Mucosa of stomach (tissue), 1 donor: Measurements from ENCODE around the gene SFXN5.
"Not testable (repeated sequence)": the region's sequence is repeated elsewhere in the genome, so short reads cannot be mapped to it uniquely, and the experiment has no call there.

Experiments
- H3K27me3 ChIP-seq: one replicate; pipeline ENCODE4 v1.7.0; 2013; ENCODE audit warnings: mild to moderate bottlenecking, low read length; ENCODE audit not compliant: control insufficient read depth, insufficient read depth
- H3K36me3 ChIP-seq: one replicate; pipeline ENCODE4 v1.7.0; 2013; ENCODE audit warnings: low read length; ENCODE audit not compliant: control insufficient read depth, insufficient read depth
- H3K4me1 ChIP-seq: one replicate; pipeline ENCODE4 v1.7.0; 2013; ENCODE audit warnings: mild to moderate bottlenecking, low read length; ENCODE audit not compliant: control insufficient read depth, insufficient read depth
- H3K4me3 ChIP-seq: one replicate; pipeline ENCODE4 v1.7.0; 2013; ENCODE audit warnings: low read length
- H3K9ac ChIP-seq: one replicate; pipeline ENCODE4 v1.7.0; 2013; ENCODE audit warnings: mild to moderate bottlenecking, low read length, moderate library complexity
- H3K9me3 ChIP-seq: one replicate; pipeline ENCODE4 v1.7.0; 2013; ENCODE audit warnings: mild to moderate bottlenecking, low read length, moderate library complexity; ENCODE audit not compliant: control insufficient read depth
- donor health status: Pancreatic carcinoma.

The SFXN5 gene

GRCh38 chr2:73093601-73094218, 22.2 kb upstream of the SFXN5 start:
- H3K9me3 ChIP-seq, H3K36me3 ChIP-seq, H3K27me3 ChIP-seq, H3K9ac ChIP-seq, H3K4me1 ChIP-seq, H3K4me3 ChIP-seq: not testable (repeated sequence)

- no peak overlapping the region for H3K4me3 ChIP-seq
- H3K9ac ChIP-seq: no peak overlapping the region
- H3K4me1 ChIP-seq: no peaks in the 10 kb centered on the region
- no peaks in the 10 kb centered on the region for H3K36me3 ChIP-seq
- no peaks in the 10 kb centered on the region for H3K9me3 ChIP-seq
- no peaks in the 10 kb centered on the region for H3K27me3 ChIP-seq
Measured at GRCh38 chr2:73092146-73092783, 20.8 kb upstream of the SFXN5 start.

GRCh38 chr2:73091696-73092095, 20.2 kb upstream of the SFXN5 start:
- Histone ChIP-seq H3K36me3 (no peaks in the 10 kb centered on the region), H3K27me3 (no peaks in the 10 kb centered on the region), H3K4me3 (no peak overlapping the region), H3K9me3 (no peaks in the 10 kb centered on the region), H3K4me1 (no peaks in the 10 kb centered on the region), H3K9ac (no peak overlapping the region)

DNA sequence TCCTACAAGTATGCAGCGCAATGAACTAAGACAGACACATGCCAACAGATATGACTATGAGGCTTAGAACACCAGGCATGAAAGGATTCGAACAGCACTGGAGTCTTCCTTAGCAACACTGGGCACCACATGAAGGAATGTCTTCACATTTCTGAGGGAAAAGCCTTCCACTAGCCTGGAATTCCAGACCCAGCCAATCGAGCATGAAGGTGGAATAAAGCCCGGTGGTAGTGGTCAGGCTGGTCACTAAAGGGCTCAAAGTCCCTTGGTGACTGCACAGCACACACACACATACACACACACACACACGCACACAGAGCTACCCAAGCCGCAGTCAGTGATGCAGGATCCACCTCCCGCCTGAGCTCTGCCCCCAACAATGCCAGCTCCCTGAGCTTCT, 19.7 kb upstream of the SFXN5 start:
- Histone ChIP-seq H3K4me1 (no peaks in the 10 kb centered on the region), H3K27me3 (no peaks in the 10 kb centered on the region), H3K36me3 (no peaks in the 10 kb centered on the region), H3K4me3 (no peak overlapping the region), H3K9ac (no peak overlapping the region), H3K9me3 (no peaks in the 10 kb centered on the region)

- H3K36me3 ChIP-seq: no peaks in the 10 kb centered on the region
- H3K27me3 ChIP-seq: no peaks in the 10 kb centered on the region
- H3K9ac ChIP-seq: no peak overlapping the region
- H3K9me3 ChIP-seq: no peaks in the 10 kb centered on the region
- no peak overlapping the region for H3K4me3 ChIP-seq
- no peaks in the 10 kb centered on the region for H3K4me1 ChIP-seq
Measured at GRCh38 chr2:73089270-73090030, 17.9 kb upstream of the SFXN5 start.

DNA sequence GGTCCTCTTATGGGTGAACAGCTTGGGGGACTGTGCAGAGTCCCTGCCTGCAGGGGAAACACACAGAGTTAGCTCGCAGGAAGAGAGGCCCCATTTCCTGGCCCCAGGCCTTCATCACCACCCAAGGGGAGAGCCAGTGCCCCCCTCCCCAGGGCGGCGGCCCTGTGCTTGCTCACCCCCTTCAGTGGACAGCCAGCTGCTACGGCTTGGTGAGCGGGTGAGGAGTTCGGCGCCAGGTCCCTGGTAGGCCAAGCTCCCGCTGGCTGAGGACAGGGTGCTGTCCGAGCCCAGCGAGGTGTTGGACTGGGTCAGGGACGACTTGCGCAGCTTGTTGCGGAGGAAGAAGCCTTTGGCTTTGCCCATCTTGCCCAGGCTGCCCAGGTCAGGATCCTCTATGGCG, 17.2 kb upstream of the SFXN5 start:
- Histone ChIP-seq H3K9me3 (no peaks in the 10 kb centered on the region), H3K4me3 (no peak overlapping the region), H3K9ac (no peak overlapping the region), H3K36me3 (no peaks in the 10 kb centered on the region), H3K4me1 (no peaks in the 10 kb centered on the region), H3K27me3 (no peaks in the 10 kb centered on the region)

GRCh38 chr2:73088211-73088610, 16.7 kb upstream of the SFXN5 start:
- Histone ChIP-seq H3K4me3 (no peak overlapping the region), H3K27me3 (no peaks in the 10 kb centered on the region), H3K4me1 (no peaks in the 10 kb centered on the region), H3K9me3 (no peaks in the 10 kb centered on the region), H3K36me3 (no peaks in the 10 kb centered on the region), H3K9ac (no peak overlapping the region)

DNA sequence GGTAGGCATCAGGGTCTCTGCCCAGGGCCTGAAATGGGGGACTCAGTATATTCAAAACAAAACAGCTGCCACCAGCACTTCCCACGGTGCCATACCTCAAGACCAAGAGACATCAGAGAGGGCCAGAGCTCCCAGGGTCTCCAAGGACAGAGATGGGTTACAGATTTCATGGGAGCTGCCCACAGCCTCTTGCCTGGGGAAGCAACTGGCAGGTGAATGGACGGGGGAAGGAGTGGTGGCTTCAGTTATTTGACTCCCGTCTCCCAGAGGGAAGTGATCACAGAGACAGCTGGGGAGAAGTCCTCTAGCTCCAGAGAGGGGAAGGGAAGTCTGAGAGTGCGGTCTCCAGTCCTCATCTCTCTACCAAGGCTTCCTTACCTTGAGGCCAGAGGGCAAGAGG, 15.8 kb upstream of the SFXN5 start:
- Histone ChIP-seq H3K4me1 (no peaks in the 10 kb centered on the region), H3K9me3 (no peaks in the 10 kb centered on the region), H3K4me3 (no peak overlapping the region)

GRCh38 chr2:73085691-73086090, 14.2 kb upstream of the SFXN5 start:
- Histone ChIP-seq H3K27me3 (no peaks in the 10 kb centered on the region), H3K4me1 (no peaks in the 10 kb centered on the region), H3K4me3 (no peak overlapping the region), H3K9ac (no peak overlapping the region), H3K36me3 (no peaks in the 10 kb centered on the region), H3K9me3 (no peaks in the 10 kb centered on the region)

More for the DNA sequence above, 15.8 kb upstream of the SFXN5 start:
- Histone ChIP-seq H3K9ac (no peak overlapping the region), H3K36me3 (no peaks in the 10 kb centered on the region), H3K27me3 (no peaks in the 10 kb centered on the region)

DNA sequence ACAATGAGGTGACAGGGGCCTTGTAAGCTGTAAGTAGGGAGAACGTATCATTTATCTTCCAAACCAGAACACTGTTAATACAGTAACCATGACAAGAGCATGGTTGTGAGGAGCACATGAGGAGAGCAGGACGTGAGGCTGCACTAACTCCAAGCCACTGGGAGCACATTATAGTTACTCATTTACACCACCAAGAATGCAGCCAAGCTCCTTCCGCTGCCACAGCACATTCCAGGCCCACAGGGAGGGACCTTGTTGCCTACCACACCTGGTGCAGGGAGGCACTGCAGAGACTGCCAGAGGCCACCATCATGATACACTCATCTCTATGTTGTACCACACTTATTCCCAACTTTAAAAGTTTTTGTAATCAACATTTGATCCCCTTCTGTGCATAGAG, 13.5 kb upstream of the SFXN5 start:
- no peaks in the 10 kb centered on the region for H3K36me3 ChIP-seq
- no peaks in the 10 kb centered on the region for H3K27me3 ChIP-seq
- H3K9me3 ChIP-seq: no peaks in the 10 kb centered on the region
- no peak overlapping the region for H3K4me3 ChIP-seq
- H3K9ac ChIP-seq: no peak overlapping the region
- H3K4me1 ChIP-seq: no peaks in the 10 kb centered on the region

DNA sequence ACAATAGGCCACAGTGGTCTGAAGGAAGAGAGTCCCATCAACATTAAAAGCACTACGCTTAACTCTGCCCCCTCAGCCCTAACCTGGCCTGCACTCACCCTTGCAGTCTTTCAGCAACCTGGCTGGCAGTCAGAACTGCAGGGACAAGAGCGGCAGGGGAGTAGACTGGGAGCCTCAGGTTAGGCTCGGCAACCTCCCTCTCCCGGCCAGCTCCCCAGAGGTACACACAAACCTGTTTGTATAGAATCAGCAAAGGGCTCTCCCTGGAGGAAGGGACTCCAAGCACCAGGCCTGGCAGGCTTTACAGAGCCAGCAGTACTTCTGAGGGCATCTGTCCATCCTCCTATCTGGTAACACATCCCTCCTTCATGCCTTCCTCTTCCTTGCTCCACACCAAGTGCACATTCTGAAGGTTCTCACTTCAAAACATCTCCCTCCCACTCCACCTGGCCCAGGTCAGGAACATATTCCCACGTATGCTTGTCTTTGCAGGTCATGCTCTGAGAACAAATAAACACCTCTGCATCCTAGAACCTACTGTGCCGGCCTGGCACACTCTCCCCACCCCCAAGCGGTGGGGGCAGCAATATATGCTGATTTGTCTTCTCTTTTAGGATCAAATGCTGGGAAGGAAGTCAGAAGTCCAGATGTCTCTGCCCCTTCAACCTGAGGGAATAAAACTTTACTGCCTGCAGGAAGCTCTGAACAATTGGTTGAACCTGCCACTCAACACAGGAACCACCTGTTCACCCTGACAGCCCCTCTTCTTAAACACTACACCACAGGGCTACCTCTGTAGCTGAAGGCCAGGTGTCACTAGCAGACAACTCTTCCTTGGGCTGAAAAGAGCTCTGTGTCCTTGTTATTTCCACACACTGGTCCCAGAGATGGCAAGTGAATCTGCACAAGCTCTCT, 12.6 kb upstream of the SFXN5 start:
- Histone ChIP-seq H3K9ac (no peak overlapping the region), H3K36me3 (no peaks in the 10 kb centered on the region), H3K4me1 (no peaks in the 10 kb centered on the region), H3K9me3 (no peaks in the 10 kb centered on the region), H3K4me3 (no peak overlapping the region), H3K27me3 (no peaks in the 10 kb centered on the region)
